ENCODE measurements around the gene CNDP1.

Gene CNDP1

DNA sequence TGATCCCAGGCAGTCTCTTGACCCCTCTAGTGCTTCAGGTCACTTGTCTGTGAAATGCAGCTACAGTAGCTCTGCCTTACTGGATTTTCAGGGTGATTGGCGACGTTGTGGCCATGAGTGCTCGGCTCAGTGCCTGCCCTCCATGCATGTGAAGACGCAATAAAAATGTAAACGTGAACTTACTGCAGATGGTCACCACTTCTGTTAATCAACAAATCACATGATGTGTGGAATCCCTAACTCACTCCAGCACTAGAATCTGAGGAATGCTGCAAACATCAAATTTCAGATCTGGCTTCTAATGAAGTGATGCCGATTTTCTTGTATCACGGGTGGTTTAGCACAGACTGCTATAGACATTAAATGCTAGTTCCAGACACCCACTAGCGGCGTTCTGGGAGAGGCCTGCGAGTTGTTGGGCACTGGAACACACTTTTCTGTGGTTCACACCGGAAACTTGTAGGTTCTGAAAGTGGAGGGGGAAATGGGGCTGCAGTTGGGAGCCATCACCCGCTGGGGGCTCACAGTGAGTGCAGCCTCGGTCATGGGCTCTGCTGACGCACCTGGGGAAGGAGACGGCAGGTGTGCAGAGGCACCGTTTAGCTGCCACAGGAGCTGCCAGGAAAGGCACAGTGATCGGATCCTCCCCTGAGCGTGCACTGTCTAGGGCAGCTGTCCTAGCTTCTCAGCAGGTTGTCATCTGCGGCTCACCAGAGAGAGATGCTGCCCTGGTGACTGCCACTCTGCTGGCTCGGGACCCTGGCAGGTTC, 6.5 kb downstream of the CNDP1 start:
- Histone ChIP-seq H3K9ac (ENCODE audit: low read depth, low read length) (no peak overlapping the region), H3K27me3 (ENCODE audit: insufficient read depth, low read length) (no peaks in the 10 kb centered on the region), H3K4me1 (ENCODE audit: insufficient read depth, low read length) (no peaks in the 10 kb centered on the region), H3K36me3 (ENCODE audit: insufficient read depth, low read depth, low read length) (no peaks in the 10 kb centered on the region), H3K4me3 (ENCODE audit: low read length) (no peak overlapping the region), H3K27ac (ENCODE audit: low read length) (no peak overlapping the region), H3K9me3 (ENCODE audit: insufficient read depth, low read depth, low read length) (no peaks in the 10 kb centered on the region)

DNA sequence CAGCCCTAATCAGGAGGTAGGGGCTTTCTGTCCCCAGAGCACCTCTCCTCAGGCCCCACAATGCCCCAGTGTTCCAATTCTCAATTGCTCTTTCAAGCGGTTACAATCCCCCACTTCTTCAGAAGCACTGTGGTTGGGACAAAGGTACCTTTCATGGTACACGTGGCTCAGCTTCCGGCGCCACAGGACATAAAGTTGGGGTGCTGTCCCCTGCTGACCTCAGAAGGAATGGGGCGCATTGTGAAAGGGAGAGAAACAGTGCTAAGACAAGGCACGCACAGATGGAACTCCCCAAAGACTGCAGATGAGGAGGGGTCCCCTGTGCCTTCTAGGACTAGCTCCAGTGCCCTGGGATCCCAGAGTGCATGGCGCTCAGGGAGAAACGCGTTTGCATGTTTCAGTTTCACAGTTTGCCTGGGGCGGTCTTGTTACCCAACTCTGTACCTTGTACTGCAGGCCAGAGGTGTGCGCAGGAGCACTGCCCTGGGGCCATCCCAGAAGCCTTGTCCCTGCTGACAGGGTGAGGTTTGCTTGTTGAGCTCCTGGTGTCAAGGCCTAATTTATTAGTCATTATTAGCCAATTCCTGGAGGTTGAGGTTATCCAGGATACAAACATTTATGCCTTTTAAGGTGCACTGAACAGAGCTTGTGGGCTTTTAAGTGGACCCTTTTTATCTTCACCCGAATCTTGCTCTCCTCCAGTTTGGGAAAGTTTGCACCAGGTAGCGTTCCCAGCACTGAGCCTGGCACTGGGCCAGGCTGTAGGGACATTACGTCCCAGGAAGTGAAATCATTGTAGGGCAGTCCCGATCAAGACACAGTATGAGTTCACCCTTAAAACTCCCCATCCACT, 7.6 kb downstream of the CNDP1 start:
- H3K4me3 ChIP-seq (ENCODE audit: low read length) = no peak overlapping the region
- H3K27me3 ChIP-seq (ENCODE audit: insufficient read depth, low read length) = no peaks in the 10 kb centered on the region
- peaks cover 1% of the 10 kb centered on the region; the same call in 1 of the 2 replicates for H3K9me3 ChIP-seq (ENCODE audit: insufficient read depth, low read depth, low read length)
- no peak overlapping the region for H3K9ac ChIP-seq (ENCODE audit: low read depth, low read length)
- no peak overlapping the region for H3K27ac ChIP-seq (ENCODE audit: low read length)
- H3K4me1 ChIP-seq (ENCODE audit: insufficient read depth, low read length) = no peaks in the 10 kb centered on the region
- no peaks in the 10 kb centered on the region for H3K36me3 ChIP-seq (ENCODE audit: insufficient read depth, low read depth, low read length)

DNA sequence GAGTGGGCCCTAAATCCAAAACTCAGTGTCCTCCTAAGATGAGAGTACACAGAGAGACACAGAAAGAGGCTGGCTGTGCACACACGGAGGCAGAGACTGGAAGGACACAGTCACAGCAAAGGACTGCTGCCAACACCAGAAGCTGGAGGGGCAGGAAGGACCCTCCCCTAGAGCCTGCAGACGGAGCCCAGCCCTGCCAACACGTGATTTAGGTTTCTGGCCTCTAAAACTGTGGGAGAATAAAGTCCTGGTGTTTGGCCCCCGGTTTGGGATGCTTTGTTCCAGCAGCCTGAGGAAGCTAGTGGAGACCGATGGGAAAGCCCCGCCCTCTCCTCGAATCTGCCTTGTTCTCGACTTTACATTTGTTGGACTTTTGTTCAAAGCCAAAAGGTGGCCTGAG, 10.6 kb downstream of the CNDP1 start:
- Histone ChIP-seq H3K9me3 (ENCODE audit: insufficient read depth, low read depth, low read length) (peaks cover 27% of the 10 kb centered on the region), H3K27me3 (ENCODE audit: insufficient read depth, low read length) (no peaks in the 10 kb centered on the region), H3K9ac (ENCODE audit: low read depth, low read length) (no peak overlapping the region), H3K4me3 (ENCODE audit: low read length) (no peak overlapping the region), H3K36me3 (ENCODE audit: insufficient read depth, low read depth, low read length) (no peaks in the 10 kb centered on the region), H3K4me1 (ENCODE audit: insufficient read depth, low read length) (no peaks in the 10 kb centered on the region), H3K27ac (ENCODE audit: low read length) (no peak overlapping the region)

DNA sequence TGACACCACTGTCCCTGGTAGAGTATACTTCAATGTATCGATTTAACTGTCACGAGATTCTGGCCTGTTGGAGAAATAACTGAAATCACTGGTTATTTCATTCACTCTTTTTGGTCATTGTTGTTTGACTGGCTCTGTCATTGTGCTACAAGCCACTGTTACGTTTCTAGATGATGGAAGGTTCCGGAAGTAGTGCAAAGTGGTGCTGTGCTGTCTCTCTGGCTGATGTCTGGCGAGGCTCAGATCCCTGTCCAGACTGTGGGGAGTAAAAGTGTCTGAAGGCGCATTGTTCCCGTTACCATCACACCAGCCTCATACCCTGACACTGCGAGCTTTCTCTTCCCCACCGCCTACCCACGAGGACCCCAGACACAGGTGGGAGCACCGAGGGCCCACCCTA, 11.7 kb downstream of the CNDP1 start:
- H3K4me3 ChIP-seq (ENCODE audit: low read length) = no peak overlapping the region
- H3K9me3 ChIP-seq (ENCODE audit: insufficient read depth, low read depth, low read length) = peaks cover 33% of the 10 kb centered on the region
- no peaks in the 10 kb centered on the region for H3K27me3 ChIP-seq (ENCODE audit: insufficient read depth, low read length)
- H3K4me1 ChIP-seq (ENCODE audit: insufficient read depth, low read length) = no peaks in the 10 kb centered on the region
- H3K9ac ChIP-seq (ENCODE audit: low read depth, low read length) = no peak overlapping the region
- no peak overlapping the region for H3K27ac ChIP-seq (ENCODE audit: low read length)
- H3K36me3 ChIP-seq (ENCODE audit: insufficient read depth, low read depth, low read length) = no peaks in the 10 kb centered on the region

DNA sequence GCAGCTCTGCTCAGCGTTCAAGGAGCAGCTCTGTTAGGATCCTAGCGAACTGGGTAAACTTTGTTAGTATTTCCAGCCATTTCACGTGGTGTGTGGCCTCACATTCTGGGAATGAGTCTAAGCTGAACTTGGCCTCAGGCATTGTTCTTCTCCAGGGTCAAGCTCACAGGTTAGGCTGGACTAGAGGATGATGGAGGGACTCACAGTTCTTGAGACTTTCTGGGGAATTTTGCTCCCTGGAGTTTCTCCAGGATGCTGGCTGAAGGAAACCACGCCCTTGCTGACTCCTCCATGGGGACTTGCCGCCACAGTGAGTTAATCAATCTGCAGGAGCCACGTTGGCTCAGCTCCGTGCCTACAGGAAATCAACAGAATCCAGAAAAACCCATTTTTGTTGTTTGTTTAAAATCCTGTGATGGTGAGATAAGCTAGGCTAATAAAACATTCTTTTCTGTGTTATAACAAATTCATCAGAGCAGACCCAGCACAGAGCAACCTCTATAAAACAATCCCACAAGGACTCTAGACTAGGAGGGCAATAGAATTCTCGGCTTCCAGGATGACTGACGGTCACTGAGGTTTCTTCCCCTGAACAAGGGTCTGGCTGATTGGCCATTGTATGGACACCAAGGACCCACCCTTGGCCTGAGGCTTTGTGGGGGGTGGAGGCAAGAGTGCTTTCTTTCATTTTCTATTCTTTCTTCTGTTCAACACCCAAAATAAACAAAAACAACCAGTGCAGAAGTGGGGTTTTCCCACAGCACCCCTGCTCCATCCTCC, 12.6 kb downstream of the CNDP1 start:
- H3K9ac ChIP-seq (ENCODE audit: low read depth, low read length) = no peak overlapping the region
- no peak overlapping the region for H3K4me3 ChIP-seq (ENCODE audit: low read length)
- peaks cover 33% of the 10 kb centered on the region for H3K9me3 ChIP-seq (ENCODE audit: insufficient read depth, low read depth, low read length)
- no peaks in the 10 kb centered on the region for H3K27me3 ChIP-seq (ENCODE audit: insufficient read depth, low read length)
- H3K27ac ChIP-seq (ENCODE audit: low read length) = no peak overlapping the region
- H3K36me3 ChIP-seq (ENCODE audit: insufficient read depth, low read depth, low read length) = no peaks in the 10 kb centered on the region
- H3K4me1 ChIP-seq (ENCODE audit: insufficient read depth, low read length) = no peaks in the 10 kb centered on the region

DNA sequence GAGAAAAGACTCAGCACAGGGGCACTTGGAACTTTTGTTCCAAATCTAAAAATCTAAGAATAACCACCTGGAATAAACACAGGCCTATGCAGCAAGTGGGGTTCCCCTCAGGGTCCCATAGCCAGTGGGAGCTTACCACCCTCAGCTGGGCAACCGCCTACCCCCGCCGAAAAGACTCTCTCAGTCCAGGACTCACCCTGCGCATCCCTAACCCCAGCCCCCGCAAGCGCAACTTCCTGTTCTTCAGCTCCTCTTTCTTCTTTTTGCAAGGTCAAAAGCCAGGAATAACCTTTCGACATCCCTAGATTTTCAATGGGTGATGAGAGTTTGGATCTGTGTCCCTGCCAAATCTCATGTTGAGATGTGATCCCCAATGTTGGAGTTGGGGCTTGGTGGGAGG, 13.6 kb downstream of the CNDP1 start:
- no peak overlapping the region for H3K9ac ChIP-seq (ENCODE audit: low read depth, low read length)
- no peaks in the 10 kb centered on the region for H3K27me3 ChIP-seq (ENCODE audit: insufficient read depth, low read length)
- no peak overlapping the region for H3K4me3 ChIP-seq (ENCODE audit: low read length)
- no peaks in the 10 kb centered on the region for H3K4me1 ChIP-seq (ENCODE audit: insufficient read depth, low read length)
- no peak overlapping the region for H3K27ac ChIP-seq (ENCODE audit: low read length)
- peaks cover 33% of the 10 kb centered on the region for H3K9me3 ChIP-seq (ENCODE audit: insufficient read depth, low read depth, low read length)
- H3K36me3 ChIP-seq (ENCODE audit: insufficient read depth, low read depth, low read length) = no peaks in the 10 kb centered on the region

DNA sequence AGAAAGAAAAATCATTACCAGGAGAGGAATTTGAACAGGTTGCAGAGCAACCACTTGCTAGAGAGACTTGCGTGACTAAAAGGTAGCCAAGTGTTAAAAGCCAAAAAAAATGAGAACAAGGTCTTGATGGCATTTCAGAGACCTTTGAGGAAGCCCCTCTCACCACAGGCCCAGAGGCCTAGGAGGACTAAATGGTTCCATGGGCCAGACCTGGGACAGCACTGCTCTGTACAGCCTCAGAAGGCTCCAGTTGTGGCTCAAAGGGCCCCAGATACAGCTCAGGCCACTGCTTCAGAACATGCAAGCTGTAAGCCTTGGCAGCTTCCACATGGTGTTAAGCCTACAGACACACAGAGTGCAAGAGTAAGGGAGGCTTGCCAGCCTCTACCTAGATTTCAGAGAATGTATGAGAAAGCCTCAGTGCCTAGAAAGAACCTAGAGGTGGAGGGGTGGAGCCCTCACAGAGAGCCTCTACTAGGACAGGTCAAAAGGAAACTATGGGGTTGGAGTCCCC, 15.3 kb downstream of the CNDP1 start:
- no peak overlapping the region for H3K27ac ChIP-seq (ENCODE audit: low read length)

DNA sequence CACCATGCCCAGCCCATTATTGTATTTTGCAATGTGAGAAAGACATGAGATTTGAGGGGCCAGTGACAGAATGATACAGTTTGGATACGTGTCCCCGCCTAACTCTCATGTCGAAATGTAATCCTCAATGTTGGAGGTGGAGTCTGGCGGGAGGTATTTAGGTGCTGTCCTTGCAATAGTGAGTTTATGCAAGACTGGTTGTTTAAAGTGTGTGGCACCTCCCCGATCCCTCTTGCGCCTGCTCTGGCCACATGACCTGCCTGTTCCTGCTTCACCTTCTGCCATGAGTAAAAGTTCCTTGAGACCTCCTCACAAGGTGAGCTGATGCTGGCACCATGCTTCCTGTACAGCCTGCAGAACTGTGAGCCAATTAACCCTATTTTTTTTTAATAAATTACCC, 16.6 kb downstream of the CNDP1 start:
- Histone ChIP-seq H3K9ac (ENCODE audit: low read depth, low read length) (no peak overlapping the region), H3K4me3 (ENCODE audit: low read length) (no peak overlapping the region), H3K9me3 (ENCODE audit: insufficient read depth, low read depth, low read length) (peaks cover 33% of the 10 kb centered on the region), H3K36me3 (ENCODE audit: insufficient read depth, low read depth, low read length) (no peaks in the 10 kb centered on the region), H3K27me3 (ENCODE audit: insufficient read depth, low read length) (0 out of 2 replicates have a peak, but pooled peaks cover 5% of the 10 kb centered on the region), H3K27ac (ENCODE audit: low read length) (no peak overlapping the region), H3K4me1 (ENCODE audit: insufficient read depth, low read length) (no peaks in the 10 kb centered on the region)

More for the DNA sequence above, 15.3 kb downstream of the CNDP1 start:
- no peaks in the 10 kb centered on the region for H3K4me1 ChIP-seq (ENCODE audit: insufficient read depth, low read length)
- no peak overlapping the region for H3K9ac ChIP-seq (ENCODE audit: low read depth, low read length)
- peaks cover 33% of the 10 kb centered on the region for H3K9me3 ChIP-seq (ENCODE audit: insufficient read depth, low read depth, low read length)
- 0 out of 2 replicates have a peak, but pooled peaks cover 5% of the 10 kb centered on the region for H3K27me3 ChIP-seq (ENCODE audit: insufficient read depth, low read length)
- H3K4me3 ChIP-seq (ENCODE audit: low read length) = no peak overlapping the region
- H3K36me3 ChIP-seq (ENCODE audit: insufficient read depth, low read depth, low read length) = no peaks in the 10 kb centered on the region

DNA sequence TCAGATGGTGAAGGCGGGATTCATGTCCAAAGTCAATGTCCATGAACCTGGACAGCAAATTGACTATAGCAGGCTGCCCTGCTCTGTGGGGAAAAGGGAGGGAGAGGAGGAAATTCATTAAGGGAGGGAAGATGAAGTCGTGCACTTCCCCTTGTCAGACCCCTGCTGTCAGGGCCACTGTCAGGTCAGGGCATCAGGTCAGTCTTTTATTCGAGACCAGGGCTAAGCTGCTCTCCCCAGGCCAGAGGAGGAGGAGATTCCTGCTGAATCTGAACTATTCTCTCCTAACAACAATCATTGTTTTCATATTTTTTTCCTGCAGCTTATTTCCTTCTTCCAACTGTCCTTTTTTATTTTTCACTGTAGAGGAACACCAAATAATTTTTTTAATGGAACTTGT, 17.2 kb downstream of the CNDP1 start:
- Histone ChIP-seq H3K4me3 (ENCODE audit: low read length) (no peak overlapping the region), H3K27me3 (ENCODE audit: insufficient read depth, low read length) (0 out of 2 replicates have a peak, but pooled peaks cover 5% of the 10 kb centered on the region), H3K27ac (ENCODE audit: low read length) (no peak overlapping the region), H3K9ac (ENCODE audit: low read depth, low read length) (no peak overlapping the region), H3K9me3 (ENCODE audit: insufficient read depth, low read depth, low read length) (peaks cover 33% of the 10 kb centered on the region), H3K4me1 (ENCODE audit: insufficient read depth, low read length) (no peaks in the 10 kb centered on the region), H3K36me3 (ENCODE audit: insufficient read depth, low read depth, low read length) (no peaks in the 10 kb centered on the region)

DNA sequence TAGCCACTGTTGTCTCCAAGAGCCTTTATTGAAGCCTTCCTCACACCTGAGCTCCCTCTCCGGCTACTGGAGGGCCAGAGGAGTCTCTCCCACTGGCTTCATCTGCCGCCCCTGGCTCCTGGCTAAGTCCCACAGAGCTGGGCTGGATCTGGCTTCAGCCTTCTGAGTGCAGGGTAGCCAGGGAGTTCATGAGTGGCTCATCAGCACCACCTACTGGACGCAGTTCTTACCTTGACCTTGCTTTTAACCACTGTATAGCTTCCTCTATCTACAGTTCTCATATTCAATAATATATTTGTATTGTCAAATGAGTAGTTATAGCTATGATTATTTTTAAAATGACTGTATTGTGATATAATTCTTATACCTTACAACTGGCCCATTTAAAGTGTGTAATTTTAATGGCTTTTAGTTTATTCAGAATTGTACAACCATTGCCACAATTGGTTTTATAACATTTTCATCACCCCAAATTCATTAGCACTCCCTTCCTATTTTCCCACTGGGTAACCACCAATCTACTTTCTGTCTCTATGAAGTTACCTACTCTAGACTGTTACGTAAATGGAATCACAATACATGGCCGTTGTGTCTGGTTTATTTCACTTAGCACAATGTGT, 17.7 kb downstream of the CNDP1 start:
- H3K4me3 ChIP-seq (ENCODE audit: low read length) = no peak overlapping the region
- peaks cover 31% of the 10 kb centered on the region for H3K9me3 ChIP-seq (ENCODE audit: insufficient read depth, low read depth, low read length)
- H3K9ac ChIP-seq (ENCODE audit: low read depth, low read length) = no peak overlapping the region
- no peak overlapping the region for H3K27ac ChIP-seq (ENCODE audit: low read length)
- H3K27me3 ChIP-seq (ENCODE audit: insufficient read depth, low read length) = 0 out of 2 replicates have a peak, but pooled peaks cover 5% of the 10 kb centered on the region
- H3K4me1 ChIP-seq (ENCODE audit: insufficient read depth, low read length) = no peaks in the 10 kb centered on the region
- H3K36me3 ChIP-seq (ENCODE audit: insufficient read depth, low read depth, low read length) = no peaks in the 10 kb centered on the region

DNA sequence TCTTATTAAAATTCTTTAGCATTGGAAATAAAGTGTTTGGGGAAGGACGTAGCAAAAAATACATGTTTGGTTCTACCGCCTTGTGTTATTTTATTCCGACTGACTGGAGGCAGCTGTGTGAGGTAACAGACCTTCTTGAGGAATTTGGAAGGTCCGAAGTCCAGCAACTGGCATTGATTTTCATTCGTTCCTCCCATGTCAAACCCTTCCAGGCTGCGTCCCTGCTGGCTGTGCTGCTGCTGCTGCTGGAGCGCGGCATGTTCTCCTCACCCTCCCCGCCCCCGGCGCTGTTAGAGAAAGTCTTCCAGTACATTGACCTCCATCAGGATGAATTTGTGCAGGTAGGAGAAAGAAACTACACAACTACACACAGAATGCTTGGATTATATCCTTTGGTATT, 21.8 kb downstream of the CNDP1 start:
- Histone ChIP-seq H3K9ac (ENCODE audit: low read depth, low read length) (no peak overlapping the region), H3K27me3 (ENCODE audit: insufficient read depth, low read length) (0 out of 2 replicates have a peak, but pooled peaks cover 5% of the 10 kb centered on the region), H3K4me1 (ENCODE audit: insufficient read depth, low read length) (no peaks in the 10 kb centered on the region), H3K4me3 (ENCODE audit: low read length) (no peak overlapping the region), H3K36me3 (ENCODE audit: insufficient read depth, low read depth, low read length) (no peaks in the 10 kb centered on the region), H3K27ac (ENCODE audit: low read length) (no peak overlapping the region), H3K9me3 (ENCODE audit: insufficient read depth, low read depth, low read length) (no peaks in the 10 kb centered on the region)
